ENCODE measurements around the gene SCO1.

Gene SCO1

DNA sequence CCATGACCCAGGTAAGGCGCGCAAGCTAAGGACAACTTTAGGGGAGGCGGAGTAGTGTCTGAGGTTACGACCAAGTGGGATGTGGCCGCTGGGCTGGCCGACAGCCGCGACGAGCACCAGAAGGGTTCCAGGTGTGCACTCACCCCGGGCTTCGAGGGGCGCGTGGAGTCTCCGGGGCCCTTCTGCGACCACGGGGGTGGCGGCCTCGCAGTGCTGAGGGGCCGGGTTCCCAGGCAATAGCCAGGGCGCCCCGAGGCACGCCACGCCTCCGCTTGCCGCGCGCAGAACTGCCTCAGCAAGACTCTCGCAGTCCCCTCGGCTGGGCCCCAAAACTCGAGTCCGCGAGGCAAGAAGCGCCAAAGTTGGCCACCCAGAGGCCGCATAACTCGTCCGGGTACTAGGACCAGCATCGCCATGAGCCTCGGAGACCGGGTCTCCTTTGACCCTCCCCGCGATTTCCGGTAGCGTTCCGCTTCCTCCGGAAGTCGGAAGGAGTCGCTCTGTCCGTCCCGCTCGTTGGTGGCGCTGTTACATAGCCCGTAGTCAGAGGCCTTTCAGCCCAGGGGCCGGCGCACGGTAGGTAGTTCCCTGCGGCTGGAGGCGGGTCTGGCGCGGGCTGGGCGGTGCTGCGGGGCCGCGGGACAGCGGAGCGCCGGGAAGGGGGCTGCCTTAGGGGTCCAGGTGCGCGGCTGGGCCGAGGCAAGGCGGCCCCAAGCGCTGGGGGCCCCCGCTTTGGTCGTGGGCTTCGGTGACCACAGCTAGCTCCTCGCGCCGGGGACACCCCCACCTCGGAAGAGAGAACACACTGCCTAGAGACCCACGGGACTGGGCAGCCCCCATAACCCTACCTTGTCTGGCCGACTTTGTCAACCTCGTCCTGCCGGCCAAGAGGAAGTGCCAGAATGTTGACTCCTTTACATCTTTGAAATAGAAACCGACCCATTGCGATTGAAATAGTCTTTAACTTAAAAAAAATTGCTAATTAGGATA lies at the start of gene SCO1, which contains the start of gene ADPRM:
Gene SCO1, minus strand, starts transcription at position 442 of the 990 bp plus-strand sequence. Its CDS starts 26 bp downstream, at position 416.
Gene ADPRM, plus strand, starts transcription at position 503 of the 990 bp plus-strand sequence. CDS start 7,333 bp downstream, outside the sequence.
- Histone ChIP-seq H3K27ac (ENCODE audit: low read depth, low read length) (peak within 1 kb of the TSS; percentile 94), H3K9ac (ENCODE audit: low read length) (peak within 1 kb of the TSS; percentile 94), H3K27me3 (ENCODE audit: control insufficient read depth, insufficient read depth, low read length) (no peaks in the 10 kb centered on the region), H3K4me3 (ENCODE audit: low read length) (peak within 1 kb of the TSS; percentile 98), H3K4me1 (ENCODE audit: control insufficient read depth, insufficient read depth, low read length) (peaks cover 11% of the 10 kb centered on the region), H3K36me3 (ENCODE audit: control insufficient read depth, insufficient read depth, low read length) (peaks cover 7% of the 10 kb centered on the region)

DNA sequence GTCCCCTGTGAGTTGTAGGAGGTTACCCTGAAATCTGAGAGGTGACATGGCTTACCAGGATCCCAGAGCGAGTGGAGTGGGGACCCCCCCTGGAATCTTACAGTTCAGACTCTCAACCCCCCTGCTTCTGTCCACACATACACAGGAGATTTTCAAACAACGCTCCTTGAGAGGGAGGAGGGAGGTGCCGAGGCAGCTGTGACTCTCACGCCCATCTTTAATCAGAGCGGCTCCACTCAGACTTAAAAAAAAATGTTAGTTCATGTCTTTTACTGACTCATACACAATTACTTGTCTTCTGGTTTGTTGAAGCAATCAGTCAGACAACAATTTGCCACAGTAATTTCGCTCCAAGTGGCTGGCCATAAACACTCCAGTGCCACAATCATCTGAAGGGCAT lies 47.9 kb upstream of the SCO1 start:
- Histone ChIP-seq H3K4me1 (ENCODE audit: control insufficient read depth, insufficient read depth, low read length) (no peaks in the 10 kb centered on the region), H3K27me3 (ENCODE audit: control insufficient read depth, insufficient read depth, low read length) (no peaks in the 10 kb centered on the region), H3K9ac (ENCODE audit: low read length) (no peak overlapping the region), H3K36me3 (ENCODE audit: control insufficient read depth, insufficient read depth, low read length) (no peaks in the 10 kb centered on the region), H3K4me3 (ENCODE audit: low read length) (no peak overlapping the region), H3K27ac (ENCODE audit: low read depth, low read length) (no peak overlapping the region)

DNA sequence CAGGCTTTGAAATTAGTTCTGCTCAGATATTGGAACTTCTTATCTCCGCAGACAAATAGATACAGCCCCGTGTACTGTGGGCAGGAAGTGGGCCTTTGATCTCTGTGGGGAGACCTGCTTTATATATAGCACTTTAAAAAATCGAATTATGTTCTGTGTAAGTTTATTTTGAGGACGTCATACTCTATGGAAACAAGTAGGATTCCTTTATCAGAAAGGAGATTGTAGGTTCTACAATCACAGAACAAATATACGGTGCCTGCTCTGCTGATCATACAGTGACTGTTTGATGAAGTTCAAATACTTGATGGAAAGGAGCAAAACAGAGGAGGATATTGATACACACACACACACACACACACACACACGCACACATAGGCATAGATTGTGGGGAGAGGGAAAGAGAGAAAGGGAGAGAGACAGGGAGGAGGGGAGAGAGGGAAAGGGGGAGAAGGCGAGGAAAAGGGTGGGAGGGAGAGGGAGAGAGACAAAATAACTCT lies 47.2 kb upstream of the SCO1 start:
- no peak overlapping the region for H3K9ac ChIP-seq (ENCODE audit: low read length)
- no peak overlapping the region for H3K27ac ChIP-seq (ENCODE audit: low read depth, low read length)
- no peaks in the 10 kb centered on the region for H3K36me3 ChIP-seq (ENCODE audit: control insufficient read depth, insufficient read depth, low read length)
- no peaks in the 10 kb centered on the region for H3K4me1 ChIP-seq (ENCODE audit: control insufficient read depth, insufficient read depth, low read length)
- H3K4me3 ChIP-seq (ENCODE audit: low read length), result no peak overlapping the region
- H3K27me3 ChIP-seq (ENCODE audit: control insufficient read depth, insufficient read depth, low read length), result no peaks in the 10 kb centered on the region

DNA sequence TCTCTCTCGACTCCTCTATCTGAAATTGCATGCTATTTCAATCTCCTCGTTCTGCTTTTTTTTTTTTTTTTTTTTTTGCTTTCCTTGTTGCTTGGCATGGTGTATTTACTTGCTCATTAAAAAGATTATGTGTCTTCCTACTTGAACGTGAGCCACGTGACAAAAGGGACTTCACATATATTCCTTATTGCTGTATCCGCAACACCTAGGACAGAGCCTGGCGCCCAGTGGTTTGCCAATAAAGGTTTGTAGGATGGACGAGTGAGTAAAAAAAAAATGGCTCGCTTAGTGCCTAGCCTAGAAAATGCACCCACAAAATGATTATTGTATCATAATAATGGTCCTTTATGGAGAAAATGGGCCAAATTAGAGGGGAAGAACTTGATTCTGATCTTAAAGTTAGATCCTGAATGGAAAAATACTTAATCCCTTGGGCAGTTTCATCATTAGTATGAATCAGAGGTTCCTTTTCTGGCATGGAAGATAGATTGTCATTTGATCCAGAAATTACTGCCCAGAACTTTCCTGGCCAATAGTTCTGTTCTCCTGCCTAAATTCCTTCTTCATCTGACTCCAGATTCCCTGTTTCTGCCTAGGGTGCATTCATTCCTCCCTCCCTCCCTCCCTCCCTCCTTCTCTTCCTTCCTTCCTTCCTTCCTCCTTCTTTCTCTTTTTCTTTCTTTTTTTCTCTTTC lies 46.1 kb upstream of the SCO1 start:
- Histone ChIP-seq H3K4me3 (ENCODE audit: low read length) (no peak overlapping the region), H3K36me3 (ENCODE audit: control insufficient read depth, insufficient read depth, low read length) (no peaks in the 10 kb centered on the region), H3K4me1 (ENCODE audit: control insufficient read depth, insufficient read depth, low read length) (no peaks in the 10 kb centered on the region), H3K27ac (ENCODE audit: low read depth, low read length) (no peak overlapping the region), H3K9ac (ENCODE audit: low read length) (no peak overlapping the region), H3K27me3 (ENCODE audit: control insufficient read depth, insufficient read depth, low read length) (no peaks in the 10 kb centered on the region)

DNA sequence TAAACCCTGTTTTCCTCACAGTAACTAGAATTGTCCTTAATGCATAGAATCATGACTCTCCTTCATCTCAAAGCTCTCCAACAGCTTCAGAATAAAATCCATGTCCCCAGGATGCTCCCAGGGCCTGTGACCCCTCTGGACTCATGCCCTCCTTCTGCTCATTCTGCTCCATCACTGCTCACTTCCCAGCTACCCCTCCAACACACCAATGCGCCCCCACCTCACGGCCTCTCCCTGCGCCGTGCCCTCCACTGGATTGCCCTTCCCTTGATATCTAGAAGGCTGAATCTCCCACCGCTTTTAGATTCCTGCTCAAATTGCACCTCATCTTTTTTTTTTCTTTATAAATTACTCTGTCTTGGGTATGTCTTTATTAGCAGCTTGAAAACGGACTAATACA lies 45.1 kb upstream of the SCO1 start:
- H3K4me1 ChIP-seq (ENCODE audit: control insufficient read depth, insufficient read depth, low read length), result no peaks in the 10 kb centered on the region
- H3K27me3 ChIP-seq (ENCODE audit: control insufficient read depth, insufficient read depth, low read length), result no peaks in the 10 kb centered on the region
- no peaks in the 10 kb centered on the region for H3K36me3 ChIP-seq (ENCODE audit: control insufficient read depth, insufficient read depth, low read length)
- H3K27ac ChIP-seq (ENCODE audit: low read depth, low read length), result no peak overlapping the region
- no peak overlapping the region for H3K9ac ChIP-seq (ENCODE audit: low read length)
- no peak overlapping the region for H3K4me3 ChIP-seq (ENCODE audit: low read length)

DNA sequence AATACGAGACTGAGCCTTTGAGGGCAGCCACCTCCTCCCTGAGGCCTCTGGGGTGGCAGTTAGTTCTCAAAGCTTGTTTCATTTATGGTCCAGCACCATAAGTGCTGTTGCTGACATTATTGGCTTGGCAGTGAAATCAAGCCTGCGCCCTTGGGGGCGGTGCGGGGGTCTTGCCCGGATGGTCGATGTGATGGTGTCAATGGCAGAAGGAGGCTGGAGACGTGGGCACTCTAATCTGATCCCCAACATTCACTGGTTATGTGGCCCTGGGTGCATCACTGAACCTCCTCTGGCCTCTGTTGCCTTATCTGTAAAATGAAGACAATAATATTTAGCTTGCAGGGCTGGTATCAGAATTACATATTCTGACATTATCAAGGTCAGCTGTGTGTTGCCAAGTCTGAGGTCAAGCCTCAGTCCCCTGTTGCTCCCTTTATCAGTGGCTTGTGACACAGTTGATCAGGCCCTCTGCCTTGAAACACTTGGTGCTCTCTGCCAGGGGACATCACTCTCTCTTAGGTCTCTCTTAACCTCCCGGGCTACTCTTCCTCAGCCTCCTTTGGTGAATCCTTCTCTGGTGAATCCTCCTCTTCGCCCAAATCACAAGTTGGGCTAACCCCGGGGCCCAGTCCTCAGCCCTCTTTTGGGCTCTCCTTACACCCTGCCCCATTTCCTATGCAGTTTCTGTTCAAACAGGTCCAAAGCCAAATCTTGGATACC lies 44.2 kb upstream of the SCO1 start:
- Histone ChIP-seq H3K27ac (ENCODE audit: low read depth, low read length) (no peak overlapping the region), H3K9ac (ENCODE audit: low read length) (no peak overlapping the region), H3K36me3 (ENCODE audit: control insufficient read depth, insufficient read depth, low read length) (no peaks in the 10 kb centered on the region), H3K4me3 (ENCODE audit: low read length) (no peak overlapping the region), H3K27me3 (ENCODE audit: control insufficient read depth, insufficient read depth, low read length) (no peaks in the 10 kb centered on the region), H3K4me1 (ENCODE audit: control insufficient read depth, insufficient read depth, low read length) (no peaks in the 10 kb centered on the region)

DNA sequence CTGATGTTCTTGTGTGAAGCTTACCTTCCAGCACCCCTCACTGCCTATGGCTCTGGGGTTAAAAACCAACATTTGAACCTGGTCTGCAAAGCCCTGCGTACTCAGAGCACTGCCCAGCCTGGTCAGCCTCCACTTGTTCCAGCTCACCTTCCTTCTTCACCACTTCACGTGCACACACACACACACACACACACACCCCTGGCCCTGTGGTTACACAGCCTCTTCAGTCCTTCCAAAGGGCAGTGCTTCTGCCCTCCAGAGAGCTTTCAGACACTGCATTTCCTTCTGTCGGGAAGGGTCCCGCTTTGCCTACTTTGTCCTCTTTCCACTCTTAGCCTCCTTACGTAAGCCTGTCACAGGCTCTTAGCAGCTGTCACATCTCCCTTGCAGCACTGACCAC lies 42.1 kb upstream of the SCO1 start:
- Histone ChIP-seq H3K36me3 (ENCODE audit: control insufficient read depth, insufficient read depth, low read length) (no peaks in the 10 kb centered on the region), H3K27ac (ENCODE audit: low read depth, low read length) (no peak overlapping the region), H3K4me1 (ENCODE audit: control insufficient read depth, insufficient read depth, low read length) (no peaks in the 10 kb centered on the region), H3K27me3 (ENCODE audit: control insufficient read depth, insufficient read depth, low read length) (no peaks in the 10 kb centered on the region), H3K9ac (ENCODE audit: low read length) (no peak overlapping the region), H3K4me3 (ENCODE audit: low read length) (no peak overlapping the region)

DNA sequence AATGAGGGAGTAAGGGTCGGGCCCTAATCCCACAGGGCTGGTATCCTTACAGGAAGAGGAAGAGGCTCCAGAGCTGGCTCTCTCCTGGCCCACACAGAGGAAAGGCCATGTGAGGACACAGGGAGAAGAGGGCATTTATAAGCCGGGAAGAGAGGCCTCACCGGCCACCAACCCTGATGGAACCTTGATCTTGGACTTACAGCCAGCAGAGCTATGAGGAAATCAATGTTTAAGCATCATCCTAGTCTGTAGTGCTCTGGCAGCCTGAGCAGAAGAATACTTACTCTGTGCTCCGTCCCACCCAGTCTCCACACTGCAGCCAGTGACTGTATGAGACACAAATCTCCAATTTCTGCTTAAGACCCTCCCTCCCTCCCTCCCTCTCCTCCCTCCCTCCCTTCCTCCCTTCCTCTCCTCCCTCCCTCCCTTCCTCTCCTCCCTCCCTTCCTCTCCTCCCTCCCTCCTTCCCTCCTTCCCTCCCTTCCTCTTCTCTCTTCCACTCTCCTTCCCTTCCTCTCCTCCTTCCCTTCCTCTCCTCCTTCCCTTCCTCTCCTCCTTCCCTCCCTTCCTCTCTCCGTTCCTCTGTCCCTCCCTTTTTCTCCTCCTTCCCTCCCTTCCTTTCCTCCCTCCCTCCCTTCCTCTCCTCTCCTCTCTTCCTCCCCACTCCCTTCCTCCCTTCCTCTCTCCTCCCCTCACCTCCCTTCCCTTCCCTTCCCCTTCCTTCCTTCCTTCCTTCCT lies 41.4 kb upstream of the SCO1 start:
- no peaks in the 10 kb centered on the region for H3K27me3 ChIP-seq (ENCODE audit: control insufficient read depth, insufficient read depth, low read length)
- no peak overlapping the region for H3K9ac ChIP-seq (ENCODE audit: low read length)
- H3K4me3 ChIP-seq (ENCODE audit: low read length), result no peak overlapping the region
- H3K36me3 ChIP-seq (ENCODE audit: control insufficient read depth, insufficient read depth, low read length), result no peaks in the 10 kb centered on the region
- H3K4me1 ChIP-seq (ENCODE audit: control insufficient read depth, insufficient read depth, low read length), result no peaks in the 10 kb centered on the region
- H3K27ac ChIP-seq (ENCODE audit: low read depth, low read length), result no peak overlapping the region

DNA sequence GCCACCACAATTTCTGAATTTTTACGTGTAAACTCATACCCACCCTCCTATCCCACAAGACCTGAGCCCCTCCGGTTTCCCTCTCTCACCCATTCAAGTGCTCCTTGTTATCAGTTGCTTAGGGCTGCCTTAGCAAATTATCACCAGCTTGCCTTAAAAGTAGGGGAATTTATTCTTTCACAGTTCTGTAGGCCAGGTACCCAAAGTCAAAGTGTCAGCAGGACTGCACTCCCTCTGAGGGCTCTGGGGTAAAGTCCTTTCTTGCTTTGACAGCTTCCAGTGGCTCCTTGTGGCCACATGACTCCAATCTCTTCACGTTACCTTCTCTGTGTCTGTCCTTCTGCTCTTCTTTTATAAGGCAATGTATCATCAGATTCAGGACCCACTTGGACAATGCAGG lies 40.4 kb upstream of the SCO1 start:
- Histone ChIP-seq H3K27ac (ENCODE audit: low read depth, low read length) (no peak overlapping the region), H3K36me3 (ENCODE audit: control insufficient read depth, insufficient read depth, low read length) (no peaks in the 10 kb centered on the region), H3K9ac (ENCODE audit: low read length) (no peak overlapping the region), H3K27me3 (ENCODE audit: control insufficient read depth, insufficient read depth, low read length) (no peaks in the 10 kb centered on the region), H3K4me3 (ENCODE audit: low read length) (no peak overlapping the region), H3K4me1 (ENCODE audit: control insufficient read depth, insufficient read depth, low read length) (no peaks in the 10 kb centered on the region)

DNA sequence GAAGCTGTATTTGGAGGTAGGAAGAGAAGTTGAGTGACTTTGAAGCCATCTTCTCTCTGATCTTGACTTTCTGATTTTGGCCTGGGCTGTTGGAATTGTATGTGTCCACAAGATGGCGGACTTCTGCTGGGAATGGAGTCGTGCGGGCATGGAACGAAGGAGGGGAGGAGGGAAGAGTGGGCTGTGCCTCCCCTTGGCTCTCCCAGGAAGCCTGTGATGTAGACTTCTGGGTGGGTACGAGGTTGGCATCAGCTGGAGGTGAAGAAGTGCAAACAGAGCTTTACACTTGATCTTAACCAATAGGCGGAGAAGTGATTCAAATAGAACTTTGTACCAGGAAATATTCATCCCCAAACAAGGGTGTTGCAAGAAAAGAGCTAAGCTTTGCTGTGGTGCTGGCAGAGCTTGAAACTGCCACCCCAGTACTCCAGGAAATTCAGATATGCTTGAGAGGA lies 39.9 kb upstream of the SCO1 start:
- H3K27ac ChIP-seq (ENCODE audit: low read depth, low read length), result no peak overlapping the region
- no peak overlapping the region for H3K9ac ChIP-seq (ENCODE audit: low read length)
- H3K4me1 ChIP-seq (ENCODE audit: control insufficient read depth, insufficient read depth, low read length), result no peaks in the 10 kb centered on the region

DNA sequence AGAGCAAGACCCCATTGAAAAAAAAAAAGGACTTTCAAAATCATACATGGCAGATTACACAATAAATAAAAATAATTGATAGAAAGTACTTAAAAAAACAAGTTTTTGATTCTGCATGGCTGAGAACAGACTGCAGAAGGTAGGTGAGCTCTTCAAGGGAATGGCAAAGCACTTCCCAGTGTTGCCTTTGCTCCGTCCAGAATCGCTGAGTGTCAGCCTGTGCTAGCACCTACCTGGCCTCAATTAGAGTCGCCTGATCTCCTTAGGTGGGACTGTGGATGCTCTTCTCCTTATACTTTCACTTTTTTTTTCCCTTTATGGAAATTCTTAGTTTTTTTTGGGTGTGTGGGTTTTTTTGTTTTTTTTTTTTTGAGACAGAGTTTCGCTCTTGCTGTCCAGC lies 38.5 kb upstream of the SCO1 start:
- H3K4me3 ChIP-seq (ENCODE audit: low read length), result no peak overlapping the region
- H3K36me3 ChIP-seq (ENCODE audit: control insufficient read depth, insufficient read depth, low read length), result no peaks in the 10 kb centered on the region
- H3K4me1 ChIP-seq (ENCODE audit: control insufficient read depth, insufficient read depth, low read length), result no peaks in the 10 kb centered on the region
- no peaks in the 10 kb centered on the region for H3K27me3 ChIP-seq (ENCODE audit: control insufficient read depth, insufficient read depth, low read length)
- H3K27ac ChIP-seq (ENCODE audit: low read depth, low read length), result no peak overlapping the region
- H3K9ac ChIP-seq (ENCODE audit: low read length), result no peak overlapping the region

More for the DNA sequence above, 39.9 kb upstream of the SCO1 start:
- H3K27me3 ChIP-seq (ENCODE audit: control insufficient read depth, insufficient read depth, low read length), result no peaks in the 10 kb centered on the region
- no peaks in the 10 kb centered on the region for H3K36me3 ChIP-seq (ENCODE audit: control insufficient read depth, insufficient read depth, low read length)
- no peak overlapping the region for H3K4me3 ChIP-seq (ENCODE audit: low read length)
